Breast epithelium (tissue), 3 donors: ENCODE data around the gene SPAAR.

Source experiments
- CTCF ChIP-seq, 3 donors: fragments of 450-650 bp; IDR thresholded peaks; one replicate each; pipeline ENCODE4 v1.5.1; 2016 to 2017; ENCODE audit warnings: antibody characterized with exemption in 3 of 3, mild to moderate bottlenecking in 3 of 3, moderate library complexity in 3 of 3
- POLR2A ChIP-seq: fragments of 450-650 bp; IDR thresholded peaks from one replicate; pipeline ENCODE4 v1.6.1; 2016; ENCODE audit warnings: antibody characterized with exemption, mild to moderate bottlenecking, moderate library complexity

GRCh38 chr9:35867538-35867937, 41.8 kb upstream of the SPAAR start:
- no peak for TF ChIP-seq CTCF (IDR thresholded peaks at IDR 0.05)
- no peak for TF ChIP-seq POLR2A
